MG63 (cell line): ENCODE data around the gene BEST4. TPM values are rescaled to one million over a fixed set of nuclear protein-coding genes. Genes with fewer than 3 reads are reported as not detected.
A peak's percentile ranks its signal among the peaks of the same experiment; 100 is the strongest.
"Not testable (repeated sequence)": the region's sequence is repeated elsewhere in the genome, so short reads cannot be mapped to it uniquely, and the experiment has no call there.

Experiments used
- DNase-seq: peaks from one replicate; pipeline ENCODE4 v3.0.0-alpha.2; 2020
- H3K27me3 ChIP-seq: fragments of 250-450 bp; sonication (Bioruptor Pico); 2 replicates; pipeline ENCODE4 v1.5.1; 2020; ENCODE audit warnings: mild to moderate bottlenecking, moderate library complexity
- H3K36me3 ChIP-seq: fragments of 250-450 bp; sonication (Bioruptor Pico); 2 replicates; pipeline ENCODE4 v1.5.1; 2020; ENCODE audit warnings: mild to moderate bottlenecking, moderate library complexity
- H3K4me3 ChIP-seq: fragments of 250-450 bp; sonication (Bioruptor Pico); 2 replicates; pipeline ENCODE4 v1.5.1; 2020; ENCODE audit warnings: mild to moderate bottlenecking, moderate library complexity
- H3K9me3 ChIP-seq: fragments of 250-450 bp; sonication (Bioruptor Pico); 2 replicates; pipeline ENCODE4 v1.5.1; 2020; ENCODE audit warnings: mild to moderate bottlenecking, moderate library complexity
- total RNA-seq: library from RNA; depleted of rRNA; stranded (reverse); fragments of >200 nt; shearing (Covaris generic); gene quantifications from 2 replicates; pipeline ENCODE4 v1.2.3, GENCODE V29; 2014; ENCODE audit warnings: low replicate concordance

Gene BEST4
- total RNA-seq, 1 experiment from 2014 or later, result not detected

- Histone ChIP-seq H3K4me3 (peak overlapping the region; percentile 19; the same call in 1 of the 2 replicates), H3K9me3 (no peaks in the 10 kb centered on the region), H3K27me3 (no peaks in the 10 kb centered on the region), H3K36me3 (peaks cover 25% of the 10 kb centered on the region)
- peak; percentile 99 for DNase-seq
Measured at GRCh38 chr1:44807364-44808062, 19.5 kb upstream of the BEST4 start.

GRCh38 chr1:44806704-44807363 is 18.9 kb upstream of the BEST4 start, which contains the start of gene DYNLT4:
TSS of gene DYNLT4 (minus strand) at chr1:44807351. CDS start at chr1:44806668, 683 bp downstream.
- Histone ChIP-seq H3K4me3 (peak within 1 kb of the TSS; percentile 19), H3K27me3 (no peaks in the 10 kb centered on the region), H3K9me3 (no peaks in the 10 kb centered on the region), H3K36me3 (peaks cover 31% of the 10 kb centered on the region)
- no peak for DNase-seq

GRCh38 chr1:44806025-44806703 is 18.2 kb upstream of the BEST4 start:
- H3K4me3 ChIP-seq, result no peak overlapping the region
- peaks cover 32% of the 10 kb centered on the region for H3K36me3 ChIP-seq
- no peaks in the 10 kb centered on the region for H3K27me3 ChIP-seq
- H3K9me3 ChIP-seq, result no peaks in the 10 kb centered on the region
- DNase-seq, result no peak

DNA sequence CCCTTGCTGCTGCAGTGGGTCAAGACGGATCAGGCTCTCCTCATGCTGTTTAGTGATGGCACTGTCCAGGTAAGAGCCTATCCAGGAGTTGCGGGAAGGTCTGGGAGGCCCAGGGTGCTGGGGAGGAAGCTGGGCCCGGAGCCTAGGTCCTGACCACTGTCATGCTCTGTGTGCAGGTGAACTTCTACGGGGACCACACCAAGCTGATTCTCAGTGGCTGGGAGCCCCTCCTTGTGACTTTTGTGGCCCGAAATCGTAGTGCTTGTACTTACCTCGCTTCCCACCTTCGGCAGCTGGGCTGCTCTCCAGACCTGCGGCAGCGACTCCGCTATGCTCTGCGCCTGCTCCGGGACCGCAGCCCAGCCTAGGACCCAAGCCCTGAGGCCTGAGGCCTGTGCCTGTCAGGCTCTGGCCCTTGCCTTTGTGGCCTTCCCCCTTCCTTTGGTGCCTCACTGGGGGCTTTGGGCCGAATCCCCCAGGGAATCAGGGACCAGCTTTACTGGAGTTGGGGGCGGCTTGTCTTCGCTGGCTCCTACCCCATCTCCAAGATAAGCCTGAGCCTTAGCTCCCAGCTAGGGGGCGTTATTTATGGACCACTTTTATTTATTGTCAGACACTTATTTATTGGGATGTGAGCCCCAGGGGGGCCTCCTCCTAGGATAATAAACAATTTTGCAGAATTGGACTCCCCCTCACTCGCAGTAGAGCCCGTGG is 17.5 kb upstream of the BEST4 start:
- H3K36me3 ChIP-seq, result peaks cover 32% of the 10 kb centered on the region
- DNase-seq, result no peak
- H3K9me3 ChIP-seq, result no peaks in the 10 kb centered on the region
- H3K4me3 ChIP-seq, result no peak overlapping the region
- H3K27me3 ChIP-seq, result no peaks in the 10 kb centered on the region

DNA sequence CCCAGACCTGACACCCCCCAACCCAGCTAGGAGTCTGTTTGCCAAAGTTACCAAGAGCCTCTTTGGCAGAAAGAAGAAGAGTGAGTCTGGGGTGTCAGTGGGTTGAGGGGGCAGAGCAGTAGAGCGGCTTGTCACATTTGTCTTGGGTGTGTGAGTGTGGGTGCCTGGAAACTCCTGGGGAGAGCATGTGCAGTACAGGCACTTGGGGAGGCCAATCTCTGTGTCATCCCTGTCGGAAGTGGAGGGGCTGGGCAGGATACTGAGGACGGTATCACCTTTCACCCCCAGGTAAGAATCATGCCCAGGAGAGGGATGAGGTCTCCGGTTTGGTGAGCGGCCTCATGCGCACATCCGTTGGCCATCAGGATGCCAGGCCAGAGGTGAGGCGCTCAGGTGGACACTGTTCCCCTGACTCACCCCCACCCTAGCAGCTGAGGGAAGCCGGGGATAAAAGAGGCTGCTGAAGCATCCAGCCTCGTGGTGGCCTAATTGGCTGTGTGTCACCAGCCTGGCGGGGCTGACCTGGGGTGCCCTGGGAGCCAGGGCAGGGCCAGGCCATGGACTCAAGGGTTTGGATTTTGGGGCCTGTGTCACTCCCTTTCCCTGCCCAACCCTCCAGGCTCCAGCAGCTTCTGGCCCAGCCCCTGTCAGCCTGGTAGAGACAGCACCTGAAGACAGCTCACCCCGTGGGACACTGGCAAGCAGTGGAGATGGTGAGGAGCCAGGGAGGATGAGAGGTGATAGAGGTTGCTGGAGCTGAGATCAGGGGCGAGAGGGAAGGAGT is 15.5 kb upstream of the BEST4 start:
- no peaks in the 10 kb centered on the region for H3K27me3 ChIP-seq
- no peak for DNase-seq
- no peaks in the 10 kb centered on the region for H3K9me3 ChIP-seq
- peaks cover 32% of the 10 kb centered on the region for H3K36me3 ChIP-seq
- no peak overlapping the region for H3K4me3 ChIP-seq

GRCh38 chr1:44803062-44803311 is 15.0 kb upstream of the BEST4 start:
- Histone ChIP-seq H3K27me3 (no peaks in the 10 kb centered on the region), H3K4me3 (no peak overlapping the region), H3K36me3 (peaks cover 32% of the 10 kb centered on the region), H3K9me3 (no peaks in the 10 kb centered on the region)
- DNase-seq, result no peak

GRCh38 chr1:44802306-44803061 is 14.5 kb upstream of the BEST4 start:
- no peak for DNase-seq
- Histone ChIP-seq H3K27me3 (no peaks in the 10 kb centered on the region), H3K36me3 (peaks cover 32% of the 10 kb centered on the region), H3K9me3 (no peaks in the 10 kb centered on the region), H3K4me3 (no peak overlapping the region)

DNA sequence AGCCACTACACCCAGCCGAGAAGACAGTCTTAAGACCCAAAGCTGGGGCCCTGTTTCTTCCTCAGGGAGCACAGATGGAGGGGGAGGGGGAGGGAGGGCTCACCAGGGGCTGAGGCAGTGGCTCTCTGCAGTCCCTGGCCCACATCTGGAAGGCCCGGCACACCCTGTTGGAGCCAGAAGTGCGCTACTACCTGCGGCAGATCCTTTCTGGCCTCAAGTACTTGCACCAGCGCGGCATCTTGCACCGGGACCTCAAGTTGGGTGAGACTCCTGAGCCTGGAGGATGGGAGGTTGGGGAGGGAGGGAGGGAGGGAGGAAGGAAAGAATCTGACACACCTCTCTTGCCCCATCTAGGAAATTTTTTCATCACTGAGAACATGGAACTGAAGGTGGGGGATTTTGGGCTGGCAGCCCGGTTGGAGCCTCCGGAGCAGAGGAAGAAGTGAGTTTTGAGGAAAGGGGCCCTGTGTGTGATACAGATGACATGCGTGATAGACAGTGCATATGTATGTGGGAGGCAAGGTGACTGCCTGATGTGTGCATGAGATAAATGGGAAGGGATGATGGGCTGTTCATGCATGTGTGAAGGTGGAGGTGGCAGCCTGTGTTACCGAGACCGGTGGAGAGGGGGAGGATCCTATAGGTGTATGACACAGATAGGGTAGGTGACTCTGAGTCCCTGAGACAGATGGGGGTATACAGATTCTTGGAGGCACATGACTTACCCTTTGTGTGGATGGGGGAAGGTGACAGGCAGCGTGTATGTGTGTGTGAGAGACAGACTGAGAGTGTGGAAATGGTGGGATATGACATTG is 13.7 kb upstream of the BEST4 start:
- H3K27me3 ChIP-seq, result no peaks in the 10 kb centered on the region
- no peak for DNase-seq
- H3K36me3 ChIP-seq, result peaks cover 32% of the 10 kb centered on the region
- no peaks in the 10 kb centered on the region for H3K9me3 ChIP-seq
- H3K4me3 ChIP-seq, result peak overlapping the region; percentile 62

DNA sequence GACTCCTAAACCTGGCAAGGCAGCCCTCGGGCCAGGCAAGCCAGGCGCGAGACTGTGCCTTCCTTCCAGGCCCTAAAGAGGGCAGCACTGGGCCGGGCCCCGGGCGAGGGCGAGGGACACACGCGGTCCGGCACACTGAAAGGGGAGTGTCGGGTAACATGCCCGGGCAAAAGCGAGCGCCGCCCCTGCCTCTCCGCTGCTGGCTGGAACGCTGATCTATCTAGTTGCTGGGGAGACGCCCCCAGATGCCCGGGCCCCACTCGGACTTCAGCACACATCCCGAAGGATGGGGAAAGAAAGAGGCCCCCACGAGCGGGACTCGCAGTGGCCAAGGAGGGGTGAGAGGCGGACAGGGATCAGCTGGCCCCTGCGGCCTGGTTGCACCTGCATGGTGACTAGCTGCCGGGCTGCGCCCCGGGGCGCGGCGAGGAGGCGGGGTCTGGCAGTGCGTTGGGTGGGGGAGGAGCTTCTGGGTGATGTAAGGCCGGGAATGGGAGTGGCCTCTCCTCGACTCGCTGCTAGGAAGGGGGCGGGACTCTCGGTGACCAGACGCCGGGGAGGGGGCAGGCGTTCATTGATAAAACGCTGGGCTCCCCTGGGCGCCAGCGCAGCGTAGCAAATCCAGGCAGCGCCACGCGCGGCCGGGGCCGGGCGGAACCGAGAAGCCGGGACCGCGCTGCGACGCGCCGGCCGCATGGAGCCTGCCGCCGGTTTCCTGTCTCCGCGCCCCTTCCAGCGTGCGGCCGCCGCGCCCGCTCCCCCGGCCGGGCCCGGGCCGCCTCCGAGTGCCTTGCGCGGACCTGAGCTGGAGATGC is 12.0 kb upstream of the BEST4 start, which contains the start of gene PLK3:
Gene PLK3, plus strand, starts transcription at position 608 of the 815 bp plus-strand sequence. Its CDS starts 87 bp downstream, at position 695.
- Histone ChIP-seq H3K27me3 (no peaks in the 10 kb centered on the region), H3K4me3 (peak within 1 kb of the TSS; percentile 62), H3K9me3 (no peaks in the 10 kb centered on the region), H3K36me3 (peaks cover 22% of the 10 kb centered on the region)
- DNase-seq, result peak; percentile 96

GRCh38 chr1:44798481-44799365 is 10.8 kb upstream of the BEST4 start:
- Histone ChIP-seq H3K36me3 (peaks cover 12% of the 10 kb centered on the region), H3K4me3 (no peak overlapping the region), H3K9me3 (no peaks in the 10 kb centered on the region), H3K27me3 (no peaks in the 10 kb centered on the region)
- DNase-seq, result no peak

DNA sequence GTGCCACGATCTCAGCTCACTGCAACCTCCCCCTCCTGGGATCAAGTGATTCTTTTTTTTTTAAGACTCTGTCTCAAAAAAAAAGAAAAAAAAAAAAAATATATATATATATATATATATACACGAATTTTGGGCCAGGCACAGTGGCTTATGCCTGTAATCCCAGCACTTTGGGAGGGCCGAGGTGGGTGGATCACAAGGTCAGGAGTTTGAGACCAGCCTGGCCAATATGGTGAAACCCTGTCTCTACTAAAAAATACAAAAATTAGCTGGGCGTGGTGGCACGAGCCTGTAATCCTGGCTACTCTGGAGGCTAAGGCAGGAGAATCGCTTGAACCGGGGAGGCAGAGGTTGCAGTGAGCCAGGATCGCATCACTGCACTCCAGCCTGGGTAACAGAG is 9.9 kb upstream of the BEST4 start:
- H3K9me3 ChIP-seq, H3K27me3 ChIP-seq, DNase-seq, H3K36me3 ChIP-seq, H3K4me3 ChIP-seq: not testable (repeated sequence)

- DNase-seq, result no peak
- Histone ChIP-seq H3K27me3 (no peaks in the 10 kb centered on the region), H3K36me3 (no peaks in the 10 kb centered on the region), H3K9me3 (no peaks in the 10 kb centered on the region), H3K4me3 (no peak overlapping the region)
Measured at GRCh38 chr1:44792736-44793502, 4.9 kb upstream of the BEST4 start.
